GM19023 (cell line): Measurements from ENCODE around the gene EXOC4.

ENCODE experiments used
- ATAC-seq: cut with Tn5 transposase; IDR thresholded peaks from one replicate; pipeline ENCODE4 v1.9.1; 2021; ENCODE audit warnings: mild to moderate bottlenecking, moderate library complexity; ENCODE audit not compliant: unreplicated experiment

Gene EXOC4

GRCh38 chr7:133481676-133482075 is 228.8 kb downstream of the EXOC4 start:
- no peak for ATAC-seq

DNA sequence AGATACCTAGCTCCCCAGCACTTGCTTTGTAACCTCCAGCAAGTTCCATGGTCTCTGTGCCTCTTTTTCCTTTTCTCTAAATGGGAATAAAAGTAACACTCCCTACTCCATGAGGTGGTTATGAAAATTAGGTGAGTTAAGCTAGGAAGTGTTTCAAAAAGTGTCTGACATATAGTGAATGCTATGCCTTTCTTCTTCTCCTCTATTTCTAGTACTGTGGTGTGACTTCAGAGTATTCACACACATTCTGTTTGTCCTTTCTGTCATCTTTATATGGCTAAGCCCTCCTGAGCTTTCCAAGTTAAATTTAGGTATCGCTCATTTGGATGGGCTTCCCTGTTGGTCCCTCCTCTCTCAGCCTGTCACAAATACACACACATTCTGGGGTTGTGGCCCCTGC is 229.7 kb downstream of the EXOC4 start:
- ATAC-seq, result no peak

DNA sequence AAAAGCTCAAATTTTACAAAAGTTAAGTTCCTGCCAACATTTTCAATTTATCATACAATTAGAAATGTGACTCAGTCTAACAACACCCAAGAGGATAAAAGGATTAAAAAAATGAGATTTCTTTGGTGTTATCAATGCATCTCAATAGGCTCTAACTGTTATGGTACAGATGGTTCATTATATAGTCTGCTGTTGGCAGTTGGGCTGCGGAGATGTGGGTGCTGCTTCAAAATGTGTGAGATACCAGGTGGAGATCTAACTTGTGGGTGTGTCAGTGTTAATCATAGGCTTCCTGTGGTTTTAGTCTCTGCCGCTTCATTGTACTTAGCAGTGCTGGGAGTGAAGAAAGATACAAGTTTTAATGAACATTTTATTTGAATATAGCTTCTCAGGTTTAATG is 231.2 kb downstream of the EXOC4 start:
- no peak for ATAC-seq

- ATAC-seq, result no peak
These were observed 237.0 kb downstream of the EXOC4 start for GRCh38 chr7:133489906-133490305.

DNA sequence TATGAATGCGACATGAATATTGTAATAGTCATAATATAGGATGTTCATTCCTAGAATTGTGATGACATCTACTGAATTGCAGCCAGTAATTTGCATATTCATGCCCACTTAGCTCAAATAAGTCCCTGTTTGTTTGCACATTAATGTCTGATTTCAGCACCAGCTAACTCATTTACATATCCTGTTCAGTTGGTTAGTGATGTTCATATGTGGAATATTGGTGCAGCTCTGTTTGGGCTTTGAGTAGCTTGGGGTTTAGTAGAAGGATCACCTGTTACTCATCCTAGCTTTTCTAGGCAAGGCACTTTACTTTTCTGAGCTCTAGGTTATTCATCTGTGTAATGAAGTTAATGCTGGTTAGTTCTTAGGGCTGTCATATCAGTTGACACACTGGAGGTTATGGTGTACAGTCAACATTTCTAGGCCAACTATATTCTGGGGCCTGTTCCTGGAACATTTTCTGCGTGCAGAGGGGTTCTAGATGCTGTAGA is 238.4 kb downstream of the EXOC4 start:
- ATAC-seq, result no peak

GRCh38 chr7:133491846-133492652 is 239.2 kb downstream of the EXOC4 start:
- ATAC-seq, result no peak

DNA sequence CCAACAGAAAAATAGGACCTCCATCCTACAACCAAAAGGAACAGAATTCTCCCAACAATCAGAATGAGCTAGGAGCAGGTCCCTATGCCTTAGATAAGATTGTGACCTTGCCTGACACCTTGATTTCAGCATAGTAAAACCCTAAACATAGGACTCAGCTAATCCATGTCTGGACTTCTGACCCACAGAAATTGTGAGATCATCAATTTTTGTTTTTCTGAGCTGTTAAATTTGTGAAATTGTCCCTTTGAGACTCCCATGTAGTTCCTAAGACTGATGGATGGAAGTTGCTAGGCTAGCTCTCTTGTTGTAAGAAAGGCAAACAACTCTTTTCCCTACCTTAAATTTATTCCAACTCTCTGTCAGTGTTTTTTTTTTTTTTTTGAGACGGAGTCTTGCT is 244.2 kb downstream of the EXOC4 start:
- no peak for ATAC-seq

- no peak for ATAC-seq
These were observed 248.9 kb downstream of the EXOC4 start for GRCh38 chr7:133501771-133502170.

GRCh38 chr7:133502498-133502897 is 249.6 kb downstream of the EXOC4 start:
- ATAC-seq, result no peak

GRCh38 chr7:133502972-133503371 is 250.1 kb downstream of the EXOC4 start:
- ATAC-seq, result no peak

DNA sequence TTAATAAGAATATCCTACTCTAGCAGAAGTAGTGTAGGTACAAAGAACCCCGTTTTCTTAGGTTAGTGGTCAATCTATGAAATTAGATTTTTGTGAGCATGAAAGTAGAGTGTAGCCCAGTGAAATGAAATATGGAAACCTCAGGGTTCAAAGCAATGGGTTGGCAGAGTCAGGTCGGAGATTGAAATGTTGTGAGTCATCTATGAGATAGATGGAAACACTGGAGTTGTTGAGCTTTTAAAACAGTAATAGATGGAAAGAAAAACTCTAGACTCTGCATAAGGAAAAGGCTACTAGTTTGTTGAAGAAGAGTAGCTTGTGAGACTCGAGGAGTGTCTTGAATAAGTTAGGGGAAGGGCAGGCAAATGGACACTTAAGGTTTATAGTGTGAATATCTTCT is 251.9 kb downstream of the EXOC4 start:
- ATAC-seq, result no peak

GRCh38 chr7:133509822-133510221 is 256.9 kb downstream of the EXOC4 start:
- ATAC-seq, result no peak

GRCh38 chr7:133510326-133511055 is 257.6 kb downstream of the EXOC4 start:
- ATAC-seq, result no peak

DNA sequence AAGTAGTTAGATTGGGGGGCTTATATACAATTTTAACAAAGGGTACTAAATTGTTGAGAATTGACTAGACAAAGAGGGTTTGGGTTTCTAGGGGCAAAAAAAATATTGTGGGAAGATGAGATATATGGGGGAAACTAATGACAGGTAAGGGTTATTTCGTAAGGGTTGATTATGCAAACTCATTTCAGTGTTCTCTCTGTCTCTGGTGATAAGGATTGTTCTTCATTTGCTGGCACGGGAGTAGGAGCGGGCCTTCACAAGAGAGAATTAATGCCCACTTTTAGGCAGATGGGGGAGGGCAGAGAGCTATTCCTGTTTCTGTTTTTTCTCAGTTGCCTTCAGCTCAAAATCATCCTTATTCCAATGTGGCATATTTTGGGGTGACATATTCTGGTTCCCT is 258.4 kb downstream of the EXOC4 start:
- ATAC-seq, result no peak

DNA sequence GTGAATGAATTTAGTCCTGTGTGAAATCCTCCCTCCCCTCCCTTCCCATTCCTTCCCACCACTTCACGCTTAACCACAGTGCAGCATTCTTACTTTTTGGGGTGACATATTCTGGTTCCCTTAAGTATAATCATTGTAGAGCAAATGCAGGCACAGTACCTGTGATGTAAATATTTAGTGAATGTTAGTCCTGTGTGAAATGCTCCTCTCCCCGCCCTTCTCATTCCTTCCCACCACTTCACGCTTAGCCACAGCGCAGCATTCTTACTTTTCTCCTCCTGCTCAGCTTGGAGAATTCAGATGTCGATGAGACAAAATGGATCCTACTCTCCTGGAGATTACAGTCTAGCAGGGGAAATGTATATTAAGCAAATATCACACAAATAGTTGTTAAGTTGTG is 258.8 kb downstream of the EXOC4 start:
- no peak for ATAC-seq

- no peak for ATAC-seq
These were observed 259.7 kb downstream of the EXOC4 start for GRCh38 chr7:133512560-133512959.

GRCh38 chr7:133513608-133514007 is 260.7 kb downstream of the EXOC4 start:
- ATAC-seq, result no peak

DNA sequence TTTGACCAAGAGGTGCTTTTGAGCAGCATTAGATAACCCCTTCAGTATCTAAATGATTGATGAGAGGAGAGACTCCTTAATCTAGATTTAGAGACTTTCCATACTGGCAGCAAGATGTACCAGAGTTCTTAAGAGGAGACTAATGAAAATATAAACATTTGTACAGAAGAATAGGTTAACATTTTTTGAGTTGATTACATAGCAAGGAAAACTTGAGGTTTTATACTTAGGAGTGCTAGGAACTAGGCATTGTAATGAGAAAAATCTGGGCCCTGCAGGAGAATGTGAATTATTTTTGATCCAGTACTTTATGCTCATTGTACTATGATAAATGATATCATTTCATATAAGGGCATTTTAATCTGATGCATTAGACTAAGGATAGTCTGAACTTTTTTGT is 261.7 kb downstream of the EXOC4 start:
- ATAC-seq, result no peak

- no peak for ATAC-seq
These were observed 264.9 kb downstream of the EXOC4 start for GRCh38 chr7:133517766-133518165.

- no peak for ATAC-seq
These were observed 265.8 kb downstream of the EXOC4 start for GRCh38 chr7:133518718-133519117.

DNA sequence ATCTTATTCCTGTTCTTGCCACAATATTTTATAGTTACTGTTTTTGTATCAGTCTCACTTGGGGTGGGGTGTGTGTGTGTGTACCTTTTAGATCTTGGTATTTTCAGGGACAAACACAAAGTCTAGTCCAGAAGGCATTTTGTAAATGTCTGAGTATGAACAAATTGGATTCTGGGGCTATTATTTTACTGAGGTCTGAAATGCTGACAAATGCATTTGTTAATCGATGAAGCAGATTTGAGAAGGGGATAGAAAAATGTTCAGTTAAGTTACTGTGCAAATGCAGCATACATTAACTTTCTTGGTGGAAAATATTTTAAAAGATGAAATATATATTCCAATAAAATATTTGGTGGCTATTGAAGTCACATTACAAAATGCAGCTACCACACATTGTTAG is 267.4 kb downstream of the EXOC4 start:
- no peak for ATAC-seq

DNA sequence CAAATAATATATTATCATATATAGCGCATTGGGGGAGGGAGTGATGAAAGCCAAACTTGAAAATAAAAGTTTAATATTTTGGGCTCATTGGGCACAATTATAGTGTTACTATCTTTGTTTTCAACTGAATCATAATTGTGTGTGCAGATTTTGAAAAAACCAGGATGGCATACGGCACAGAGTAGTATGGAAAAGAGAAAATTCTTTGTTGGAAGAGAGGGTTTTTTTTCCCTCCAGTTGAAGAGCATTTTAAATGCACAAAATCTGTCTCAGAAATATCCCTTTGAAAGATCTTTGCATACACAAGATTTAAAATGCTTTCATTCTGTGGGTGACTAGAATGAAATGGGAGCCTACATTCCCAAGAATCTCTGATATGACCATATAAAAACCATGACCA is 269.6 kb downstream of the EXOC4 start:
- ATAC-seq, result no peak
